ENCODE results near the gene TMEM126A.
"Not testable (repeated sequence)": the region's sequence is repeated elsewhere in the genome, so short reads cannot be mapped to it uniquely, and the experiment has no call there.

The TMEM126A gene

GRCh38 chr11:85643191-85643614, 4.6 kb upstream of the TMEM126A start:
- no peak overlapping the region for H3K4me3 ChIP-seq (ENCODE audit: low read depth, low read length)
- TF ChIP-seq, protein P1, sequence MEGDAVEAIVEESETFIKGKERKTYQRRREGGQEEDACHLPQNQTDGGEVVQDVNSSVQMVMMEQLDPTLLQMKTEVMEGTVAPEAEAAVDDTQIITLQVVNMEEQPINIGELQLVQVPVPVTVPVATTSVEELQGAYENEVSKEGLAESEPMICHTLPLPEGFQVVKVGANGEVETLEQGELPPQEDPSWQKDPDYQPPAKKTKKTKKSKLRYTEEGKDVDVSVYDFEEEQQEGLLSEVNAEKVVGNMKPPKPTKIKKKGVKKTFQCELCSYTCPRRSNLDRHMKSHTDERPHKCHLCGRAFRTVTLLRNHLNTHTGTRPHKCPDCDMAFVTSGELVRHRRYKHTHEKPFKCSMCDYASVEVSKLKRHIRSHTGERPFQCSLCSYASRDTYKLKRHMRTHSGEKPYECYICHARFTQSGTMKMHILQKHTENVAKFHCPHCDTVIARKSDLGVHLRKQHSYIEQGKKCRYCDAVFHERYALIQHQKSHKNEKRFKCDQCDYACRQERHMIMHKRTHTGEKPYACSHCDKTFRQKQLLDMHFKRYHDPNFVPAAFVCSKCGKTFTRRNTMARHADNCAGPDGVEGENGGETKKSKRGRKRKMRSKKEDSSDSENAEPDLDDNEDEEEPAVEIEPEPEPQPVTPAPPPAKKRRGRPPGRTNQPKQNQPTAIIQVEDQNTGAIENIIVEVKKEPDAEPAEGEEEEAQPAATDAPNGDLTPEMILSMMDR (IDR thresholded peaks at IDR 0.05; ENCODE audit: borderline replicate concordance, insufficient read depth, low read depth, low read length) = no peak

DNA sequence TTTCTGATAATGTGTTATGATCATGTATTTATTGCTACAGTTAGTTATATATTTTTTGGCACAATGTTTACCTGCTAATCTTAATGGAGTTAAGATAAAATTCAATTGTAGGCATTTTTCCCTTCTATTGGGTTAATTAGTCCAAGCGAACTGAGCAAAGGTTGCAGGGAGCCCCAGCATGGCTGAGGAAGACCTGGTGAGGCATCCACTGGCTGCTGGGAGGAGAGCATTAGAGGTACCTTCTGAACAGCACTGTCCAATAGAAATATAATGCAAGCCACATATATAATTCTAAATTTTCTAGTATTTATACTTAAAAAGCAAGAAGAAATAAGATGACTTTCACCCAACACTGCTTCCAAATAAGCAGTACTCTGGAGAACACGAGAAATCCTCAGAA, 689 bp upstream of the TMEM126A start:
- TF ChIP-seq, protein P1 (IDR thresholded peaks at IDR 0.05; ENCODE audit: borderline replicate concordance, insufficient read depth, low read depth, low read length) = no peak
- H3K4me3 ChIP-seq (ENCODE audit: low read depth, low read length) = peak overlapping the region; percentile 74

- TF ChIP-seq, protein P1 (IDR thresholded peaks at IDR 0.05; ENCODE audit: borderline replicate concordance, insufficient read depth, low read depth, low read length) = no peak
- no peak overlapping the region for H3K4me3 ChIP-seq (ENCODE audit: low read depth, low read length)
Observed at GRCh38 chr11:85651118-85651517, 3.4 kb downstream of the TMEM126A start.

GRCh38 chr11:85652786-85653447, 5.2 kb downstream of the TMEM126A start:
- TF ChIP-seq, protein P1 (IDR thresholded peaks at IDR 0.05; ENCODE audit: borderline replicate concordance, insufficient read depth, low read depth, low read length) = no peak
- H3K4me3 ChIP-seq (ENCODE audit: low read depth, low read length) = no peak overlapping the region

DNA sequence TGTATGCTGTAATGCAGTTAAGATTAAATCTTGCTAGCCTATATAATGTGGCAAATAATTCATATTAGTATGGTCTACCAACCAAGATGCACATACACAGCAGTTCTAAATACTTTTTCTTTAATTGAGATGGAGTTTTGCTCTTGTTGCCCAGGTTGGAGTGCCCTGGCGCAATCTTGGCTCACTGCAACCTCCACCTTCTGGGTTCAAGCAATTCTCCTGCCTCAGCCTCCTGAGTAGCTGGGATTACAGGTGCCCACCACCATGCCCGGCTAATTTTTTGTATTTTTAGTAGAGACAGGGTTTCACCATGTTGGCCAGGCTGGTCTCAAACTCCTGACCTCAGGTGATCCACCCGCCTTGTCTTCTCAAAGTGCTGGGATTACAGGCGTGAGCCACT, 6.6 kb downstream of the TMEM126A start:
- H3K4me3 ChIP-seq (ENCODE audit: low read depth, low read length) = not testable (repeated sequence)

DNA sequence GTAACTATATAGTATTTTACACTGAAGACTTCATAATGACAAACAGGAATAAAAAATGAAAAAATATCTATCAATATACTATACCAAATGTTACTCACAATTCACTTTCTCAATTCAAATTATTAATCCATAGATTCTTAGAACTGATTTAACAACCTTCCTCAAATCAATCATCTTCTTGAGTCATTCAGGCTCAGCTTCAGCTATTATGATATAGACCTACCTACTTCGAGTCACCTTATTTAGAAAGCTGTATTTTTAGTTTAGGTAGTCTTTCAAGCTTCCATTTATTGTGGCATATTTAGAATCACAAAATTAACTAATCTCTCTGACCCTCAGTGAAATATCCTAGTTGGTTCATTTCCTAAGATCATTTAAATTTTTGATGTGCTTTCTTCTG, 9.0 kb downstream of the TMEM126A start:
- TF ChIP-seq, protein P1 (IDR thresholded peaks at IDR 0.05; ENCODE audit: borderline replicate concordance, insufficient read depth, low read depth, low read length) = no peak
- H3K4me3 ChIP-seq (ENCODE audit: low read depth, low read length) = no peak overlapping the region

GRCh38 chr11:85658180-85658579, 10.4 kb downstream of the TMEM126A start:
- no peak overlapping the region for H3K4me3 ChIP-seq (ENCODE audit: low read depth, low read length)
- TF ChIP-seq, protein P1 (IDR thresholded peaks at IDR 0.05; ENCODE audit: borderline replicate concordance, insufficient read depth, low read depth, low read length) = no peak

All from GM12875 (cell line).